Body of pancreas (tissue), 4 donors: ENCODE results near the gene ADARB1.

Experiments used
- CTCF ChIP-seq, 7 experiments: fragments of 450-650 bp in 4 of 7; fragments of 200-600 bp in 3 of 7; sonication (generic) in 3 of 7; IDR thresholded peaks; one replicate each; pipeline ENCODE4 v1.5.1; 2016 to 2019; ENCODE audit warnings: antibody characterized with exemption in 7 of 7
- POLR2A ChIP-seq, 3 donors: fragments of 450-650 bp; IDR thresholded peaks; one replicate each; pipeline ENCODE4 v1.6.1; 2016; ENCODE audit warnings: antibody characterized with exemption in 3 of 3, mild to moderate bottlenecking in 2 of 3

GRCh38 chr21:45262041-45262581 is 187.7 kb downstream of the ADARB1 start:
- no peak for TF ChIP-seq CTCF (IDR thresholded peaks at IDR 0.05)
- TF ChIP-seq POLR2A (IDR thresholded peaks at IDR 0.05), result no peak
